ENCODE results near the gene FN3KRP. TPM values are rescaled to one million over a fixed set of nuclear protein-coding genes. Genes with fewer than 3 reads are reported as not detected.

Gene FN3KRP
- total RNA-seq, 2 donors from 2014 or later: 26.1 to 28.3 TPM

DNA sequence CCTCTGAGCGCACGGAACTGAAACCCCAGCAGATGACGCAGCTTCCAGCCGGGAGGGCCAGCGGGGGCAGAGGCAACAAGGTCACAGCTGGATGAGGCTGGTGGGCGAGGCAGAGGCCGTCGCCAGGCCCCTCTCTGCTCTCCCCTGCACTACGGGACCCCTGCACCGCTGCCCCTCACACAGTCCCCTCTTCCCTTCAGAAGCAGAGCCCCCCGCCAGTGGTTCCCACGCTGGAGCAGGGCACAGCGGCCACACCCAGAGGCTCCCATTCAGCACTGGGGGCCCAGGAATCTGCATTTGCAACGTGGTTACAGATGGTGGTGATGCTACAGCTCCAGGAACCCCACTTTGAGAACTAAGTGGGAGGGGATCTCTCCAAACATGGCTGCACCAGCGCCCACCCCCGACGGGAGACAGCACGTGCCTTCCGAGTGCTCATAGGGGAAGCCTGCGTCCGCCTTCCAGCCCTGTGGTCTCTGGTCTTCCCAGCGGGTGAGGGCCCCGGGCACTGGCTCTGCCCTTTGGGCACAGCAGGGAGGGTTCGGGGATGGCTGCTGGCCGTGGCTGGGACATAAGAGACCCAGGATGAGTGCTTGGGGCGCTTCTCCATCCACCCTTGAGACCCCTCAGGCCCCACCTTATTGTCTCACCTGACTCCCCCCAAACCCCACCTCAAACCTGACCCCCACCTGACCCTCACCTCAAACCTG lies 13.3 kb upstream of the FN3KRP start:
- no peak overlapping the region for H3K4me3 ChIP-seq
- intact Hi-C loops (cut with DNase I): no loop called here
- 86% methylated on average over 26 of the region's 26 CpGs for WGBS

DNA sequence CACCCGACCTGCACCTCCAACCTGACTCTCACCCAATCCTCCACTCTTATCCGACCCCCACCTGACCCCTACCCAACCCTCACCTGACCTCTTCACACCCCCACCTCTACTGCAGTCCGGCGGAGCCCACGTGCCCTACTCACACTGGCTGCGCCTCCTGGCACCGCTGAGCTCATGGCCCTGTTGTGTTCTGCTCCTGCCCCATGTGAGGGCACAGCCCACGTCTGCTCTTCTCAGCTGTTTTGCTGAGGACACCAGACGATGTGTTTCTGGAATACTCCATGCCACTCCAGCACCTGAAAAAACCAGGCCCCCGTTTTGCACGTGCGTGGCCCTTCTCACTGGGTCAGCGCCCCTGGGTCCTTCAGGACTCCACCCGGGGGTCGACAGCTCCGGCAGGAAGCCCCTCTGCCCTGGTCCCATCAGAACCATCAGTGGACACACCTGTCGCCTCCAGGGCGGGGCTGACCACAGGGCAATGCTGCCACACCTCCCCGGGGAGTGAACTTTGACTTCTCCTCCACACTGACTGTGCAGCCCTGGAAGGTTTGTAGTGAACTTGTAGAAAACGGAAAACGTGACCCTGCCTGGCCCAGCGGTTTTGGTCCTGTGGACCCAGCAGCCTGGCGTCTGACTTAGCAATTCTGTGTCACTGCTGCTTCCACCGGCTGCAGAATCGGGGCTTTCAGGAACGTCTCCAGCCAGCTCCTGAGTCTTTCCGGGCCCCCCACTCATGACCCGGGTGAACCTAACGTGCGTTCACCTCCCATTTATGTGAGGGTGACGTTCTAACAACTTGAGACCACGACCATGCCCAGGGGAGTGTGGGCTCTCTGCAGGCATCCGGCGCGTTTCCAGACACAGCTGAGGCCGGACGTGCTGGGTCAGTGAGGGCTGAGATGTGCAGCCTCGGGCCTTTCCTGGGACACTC lies 12.3 kb upstream of the FN3KRP start:
- Histone ChIP-seq H3K36me3 (no peaks in the 10 kb centered on the region), H3K27me3 (replicated peaks; ENCODE audit: insufficient read depth) (no peaks in the 10 kb centered on the region), H3K4me1 (replicated peaks) (peaks cover 3% of the 10 kb centered on the region), H3K9me3 (no peaks in the 10 kb centered on the region), H3K27ac (no peak overlapping the region), H3K4me3 (no peak overlapping the region)
- DNase-seq (ENCODE audit: low spot score): no peak
- intact Hi-C loops (cut with DNase I): no loop called here
- TF ChIP-seq POLR2A (IDR thresholded peaks at IDR 0.05) (no peak), POLR2AphosphoS5 (IDR thresholded peaks at IDR 0.05) (no peak), CTCF (IDR thresholded peaks at IDR 0.05) (no peak)
- 85% methylated on average over 34 of the region's 38 CpGs for WGBS

More for the DNA sequence above, 13.3 kb upstream of the FN3KRP start:
- no peak for DNase-seq (ENCODE audit: low spot score)
- Histone ChIP-seq H3K27ac (peak overlapping the region; percentile 66 to 67), H3K4me1 (replicated peaks) (peaks cover 3% of the 10 kb centered on the region), H3K27me3 (replicated peaks; ENCODE audit: insufficient read depth) (no peaks in the 10 kb centered on the region), H3K36me3 (no peaks in the 10 kb centered on the region), H3K9me3 (no peaks in the 10 kb centered on the region)
- TF ChIP-seq POLR2AphosphoS5 (IDR thresholded peaks at IDR 0.05) (no peak), CTCF (IDR thresholded peaks at IDR 0.05) (no peak), POLR2A (IDR thresholded peaks at IDR 0.05) (no peak)

DNA sequence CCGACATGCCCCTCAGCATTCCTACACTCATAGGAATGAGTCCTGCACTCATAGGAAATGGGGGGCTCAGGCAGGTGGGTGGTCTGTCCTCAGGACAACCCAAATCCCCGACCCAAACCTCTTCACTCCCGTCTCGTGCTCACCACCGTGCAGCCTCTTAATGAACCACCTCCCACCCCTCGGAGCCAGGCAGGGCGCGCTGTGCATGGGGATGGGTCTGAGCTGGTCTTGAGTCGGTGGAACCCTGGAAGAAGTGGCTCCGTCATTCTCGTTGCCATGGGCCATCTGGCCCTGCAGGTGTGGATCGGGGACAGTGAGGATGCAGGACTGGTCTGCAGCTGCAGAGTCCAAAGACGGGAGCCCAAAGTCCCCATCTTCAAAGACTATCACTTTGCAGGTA lies 11.6 kb upstream of the FN3KRP start:
- Histone ChIP-seq H3K4me3 (no peak overlapping the region), H3K9me3 (no peaks in the 10 kb centered on the region), H3K4me1 (replicated peaks) (peaks cover 3% of the 10 kb centered on the region), H3K36me3 (no peaks in the 10 kb centered on the region), H3K27me3 (replicated peaks; ENCODE audit: insufficient read depth) (no peaks in the 10 kb centered on the region), H3K27ac (no peak overlapping the region)
- intact Hi-C loops (cut with DNase I): no loop called here
- DNase-seq (ENCODE audit: low spot score): no peak
- 82% methylated on average over 13 of the region's 13 CpGs for WGBS
- no peak for TF ChIP-seq POLR2A (IDR thresholded peaks at IDR 0.05)
- no peak for TF ChIP-seq CTCF (IDR thresholded peaks at IDR 0.05)
- no peak for TF ChIP-seq POLR2AphosphoS5 (IDR thresholded peaks at IDR 0.05)

DNA sequence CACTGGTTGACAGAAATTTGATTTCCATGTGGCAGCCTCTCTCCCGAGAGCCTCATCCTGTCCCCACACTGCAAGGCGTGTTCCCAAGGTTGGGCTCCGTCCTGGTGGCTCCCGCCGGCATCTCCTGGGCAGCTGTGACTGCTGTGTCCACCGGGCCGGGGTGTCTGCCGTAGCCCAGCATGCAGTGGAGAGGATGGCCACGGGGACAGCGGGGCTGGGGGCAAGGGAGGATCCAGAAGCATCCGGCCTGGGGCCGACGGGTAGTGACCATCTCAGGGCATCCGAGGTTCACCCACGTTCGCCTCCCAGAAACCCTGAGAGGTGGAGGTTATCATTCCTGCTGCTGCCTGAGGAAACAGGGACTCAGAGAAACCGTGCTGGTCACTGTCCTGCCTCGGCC lies 10.8 kb upstream of the FN3KRP start:
- H3K36me3 ChIP-seq: no peaks in the 10 kb centered on the region
- WGBS: 94% methylated on average over 18 of the region's 18 CpGs
- TF ChIP-seq POLR2A (IDR thresholded peaks at IDR 0.05) (no peak), POLR2AphosphoS5 (IDR thresholded peaks at IDR 0.05) (no peak), CTCF (IDR thresholded peaks at IDR 0.05) (no peak)

More for the DNA sequence above, 10.8 kb upstream of the FN3KRP start:
- intact Hi-C loops (cut with DNase I): no loop called here
- H3K27me3 ChIP-seq (replicated peaks; ENCODE audit: insufficient read depth): no peaks in the 10 kb centered on the region
- DNase-seq (ENCODE audit: low spot score): no peak
- peaks cover 3% of the 10 kb centered on the region for H3K4me1 ChIP-seq (replicated peaks)
- no peak overlapping the region for H3K4me3 ChIP-seq
- no peaks in the 10 kb centered on the region for H3K9me3 ChIP-seq
- no peak overlapping the region for H3K27ac ChIP-seq
